Astrocyte (in vitro differentiated cells and primary cell): Measurements from ENCODE around the gene LIMK1. TPM values are rescaled to one million over a fixed set of nuclear protein-coding genes. Genes with fewer than 3 reads are reported as not detected.
A peak's percentile ranks its signal among the peaks of the same experiment; 100 is the strongest.

Source experiments
- DNase-seq: peaks from one replicate; pipeline ENCODE4 v3.0.0-alpha.2; 2010; ENCODE audit warnings: low read depth
- FAIRE-seq: peaks from 2 replicates; lab custom pipeline; 2011; peaks lifted over from hg19 to GRCh38; lab: Jason Lieb, UNC
- H2AFZ ChIP-seq: 2 replicates; pipeline ENCODE4 v1.6.0; 2012; ENCODE audit warnings: low read depth, low read length, inconsistent platforms
- H3K27ac ChIP-seq: 2 replicates; pipeline ENCODE4 v1.5.1; 2011; ENCODE audit warnings: low read depth, low read length, inconsistent platforms
- H3K27me3 ChIP-seq: 2 replicates; pipeline ENCODE4 v1.6.0; 2011; ENCODE audit warnings: low read length, inconsistent platforms; ENCODE audit not compliant: insufficient read depth
- H3K36me3 ChIP-seq: 2 replicates; pipeline ENCODE4 v1.5.1; 2011; ENCODE audit warnings: low read length, inconsistent platforms; ENCODE audit not compliant: insufficient read depth
- H3K4me1 ChIP-seq: 2 replicates; pipeline ENCODE4 v1.5.1; 2011; ENCODE audit warnings: low read length, inconsistent platforms; ENCODE audit not compliant: insufficient read depth
- H3K4me2 ChIP-seq: 2 replicates; pipeline ENCODE4 v1.6.0; 2012; ENCODE audit warnings: low read length, inconsistent platforms
- H3K4me3 ChIP-seq: 2 replicates; pipeline ENCODE4 v1.5.1; 2011; ENCODE audit warnings: low read depth, mild to moderate bottlenecking, low read length, inconsistent platforms; ENCODE audit not compliant: insufficient read depth
- H3K79me2 ChIP-seq: 2 replicates; pipeline ENCODE4 v1.6.0; 2012; ENCODE audit warnings: mild to moderate bottlenecking, low read length, inconsistent platforms; ENCODE audit not compliant: insufficient read depth
- H3K9ac ChIP-seq: 2 replicates; pipeline ENCODE4 v1.6.0; 2012; ENCODE audit warnings: mild to moderate bottlenecking, low read length, inconsistent platforms
- H3K9me3 ChIP-seq: 2 replicates; pipeline ENCODE4 v1.5.1; 2012; ENCODE audit warnings: low read depth, mild to moderate bottlenecking, low read length, inconsistent platforms; ENCODE audit not compliant: insufficient read depth
- H4K20me1 ChIP-seq: 2 replicates; pipeline ENCODE4 v1.6.0; 2012; ENCODE audit warnings: low read length, inconsistent platforms; ENCODE audit not compliant: insufficient read depth
- H3K27ac Mint-ChIP-seq: one replicate; pipeline ENCODE4 v1.8.0; 2021; ENCODE audit warnings: mild to moderate bottlenecking, mixed read lengths; ENCODE audit not compliant: unreplicated experiment
- H3K27me3 Mint-ChIP-seq: one replicate; pipeline ENCODE4 v1.8.0; 2021; ENCODE audit warnings: low read depth, mixed read lengths; ENCODE audit not compliant: unreplicated experiment
- H3K36me3 Mint-ChIP-seq: one replicate; pipeline ENCODE4 v1.8.0; 2021; ENCODE audit warnings: low read depth, mixed read lengths; ENCODE audit not compliant: unreplicated experiment
- H3K4me1 Mint-ChIP-seq: one replicate; pipeline ENCODE4 v1.8.0; 2021; ENCODE audit warnings: low read depth, mixed read lengths; ENCODE audit not compliant: unreplicated experiment
- H3K4me3 Mint-ChIP-seq: one replicate; pipeline ENCODE4 v1.8.0; 2021; ENCODE audit warnings: mild to moderate bottlenecking, moderate library complexity, mixed read lengths; ENCODE audit not compliant: unreplicated experiment
- H3K9me3 Mint-ChIP-seq: one replicate; pipeline ENCODE4 v1.8.0; 2021; ENCODE audit warnings: mild to moderate bottlenecking, mixed read lengths; ENCODE audit not compliant: unreplicated experiment
- CTCF ChIP-seq: IDR thresholded peaks from 2 replicates; pipeline ENCODE4 v1.5.1; 2011; ENCODE audit warnings: low read depth, mild to moderate bottlenecking, inconsistent platforms, low read length, moderate library complexity; ENCODE audit not compliant: insufficient read depth
- EZH2 ChIP-seq: IDR thresholded peaks from 2 replicates; pipeline ENCODE4 v1.6.1; 2012; ENCODE audit warnings: mild to moderate bottlenecking, low read length, inconsistent platforms; ENCODE audit not compliant: insufficient read depth
- total RNA-seq: library from RNA; stranded (reverse); gene quantifications from 2 replicates; pipeline ENCODE4 v1.2.1, GENCODE V29; 2021

LIMK1 gene
- total RNA-seq, 1 donor from 2014 or later, result 67.8 TPM

- Histone ChIP-seq H3K36me3 (no peaks in the 10 kb centered on the region), H3K4me1 (no peaks in the 10 kb centered on the region), H4K20me1 (no peaks in the 10 kb centered on the region), H3K4me3 (no peak overlapping the region), H2AFZ (peak overlapping the region; percentile 70), H3K27ac (no peak overlapping the region), H3K4me2 (no peak overlapping the region), H3K9me3 (no peaks in the 10 kb centered on the region), H3K79me2 (no peaks in the 10 kb centered on the region), H3K27me3 (no peaks in the 10 kb centered on the region), H3K9ac (no peak overlapping the region)
- TF ChIP-seq CTCF (no peak), EZH2 (no peak)
- no peaks in the 10 kb centered on the region for H3K9me3 Mint-ChIP-seq
- FAIRE-seq (no peak), DNase-seq (no peak)
- no peak overlapping the region for H3K4me3 Mint-ChIP-seq
- no peaks in the 10 kb centered on the region for H3K4me1 Mint-ChIP-seq
- H3K27me3 Mint-ChIP-seq, result peaks cover 2% of the 10 kb centered on the region
- H3K27ac Mint-ChIP-seq, result no peak overlapping the region
- no peaks in the 10 kb centered on the region for H3K36me3 Mint-ChIP-seq
These were observed 15.1 kb upstream of the LIMK1 start for GRCh38 chr7:74068378-74069085.

- Histone ChIP-seq H3K4me1 (no peaks in the 10 kb centered on the region), H3K36me3 (no peaks in the 10 kb centered on the region), H3K79me2 (no peaks in the 10 kb centered on the region), H3K4me2 (no peak overlapping the region), H3K27ac (no peak overlapping the region), H3K4me3 (no peak overlapping the region), H2AFZ (no peak overlapping the region), H3K27me3 (no peaks in the 10 kb centered on the region), H4K20me1 (no peaks in the 10 kb centered on the region), H3K9ac (no peak overlapping the region), H3K9me3 (no peaks in the 10 kb centered on the region)
- Mint-ChIP-seq H3K27me3 (peaks cover 2% of the 10 kb centered on the region), H3K4me1 (no peaks in the 10 kb centered on the region), H3K4me3 (no peak overlapping the region), H3K36me3 (no peaks in the 10 kb centered on the region), H3K9me3 (no peaks in the 10 kb centered on the region), H3K27ac (no peak overlapping the region)
- FAIRE-seq, result no peak
- no peak for DNase-seq
- TF ChIP-seq CTCF (no peak), EZH2 (no peak)
These were observed 14.5 kb upstream of the LIMK1 start for GRCh38 chr7:74069086-74069541.
